ENCODE measurements around the gene MCOLN3.
"Not testable (repeated sequence)": the region's sequence is repeated elsewhere in the genome, so short reads cannot be mapped to it uniquely, and the experiment has no call there.

The MCOLN3 gene

DNA sequence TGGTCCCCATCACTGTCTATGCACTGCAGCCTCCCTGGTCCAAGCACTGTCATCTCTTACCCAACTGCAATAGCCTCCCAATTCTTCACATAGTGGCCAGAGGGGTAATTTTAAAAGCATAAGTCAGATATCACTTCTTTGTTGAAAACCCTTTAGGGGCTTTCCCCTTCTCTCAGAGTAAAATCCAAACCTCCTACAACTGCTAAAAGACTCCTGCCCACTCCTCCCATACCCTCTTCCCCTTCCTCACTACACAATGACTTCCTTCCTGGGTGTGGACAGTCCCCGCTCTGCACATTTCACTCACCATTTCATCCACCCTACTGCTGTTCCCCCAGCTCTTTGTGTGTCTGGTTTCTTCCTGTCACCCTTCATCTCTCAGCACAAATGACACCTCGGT lies 59.7 kb downstream of the MCOLN3 start:
- Histone ChIP-seq H3K27ac (ENCODE audit: low read depth, low read length) (no peak overlapping the region), H3K27me3 (ENCODE audit: control insufficient read depth, insufficient read depth, low read length) (peaks cover 5% of the 10 kb centered on the region; the same call in 1 of the 2 replicates), H3K9me3 (ENCODE audit: control insufficient read depth, insufficient read depth, low read depth, low read length) (no peaks in the 10 kb centered on the region), H3K9ac (ENCODE audit: low read length) (no peak overlapping the region), H3K4me1 (ENCODE audit: control insufficient read depth, insufficient read depth, low read length) (no peaks in the 10 kb centered on the region), H3K36me3 (ENCODE audit: control insufficient read depth, insufficient read depth, low read length) (no peaks in the 10 kb centered on the region), H3K4me3 (ENCODE audit: low read depth, low read length) (no peak overlapping the region)

DNA sequence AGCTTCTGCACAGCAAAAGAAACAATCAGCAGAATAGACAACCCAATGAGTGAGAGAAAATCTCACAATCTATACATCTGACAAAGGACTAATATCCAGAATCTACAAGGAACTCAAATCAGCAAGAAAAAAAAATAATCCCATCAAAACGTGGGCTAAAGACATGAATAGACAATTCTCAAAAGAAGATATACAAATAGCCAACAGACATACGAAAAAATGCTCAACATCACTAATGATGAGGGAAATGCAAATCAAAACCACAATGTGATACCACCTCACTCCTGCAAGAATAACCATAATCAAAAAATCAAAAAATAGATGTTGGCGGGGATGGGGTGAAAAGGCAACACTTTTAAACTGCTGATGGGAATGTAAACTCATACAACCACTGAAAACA lies 61.7 kb downstream of the MCOLN3 start:
- H3K4me3 ChIP-seq (ENCODE audit: low read depth, low read length); H3K9ac ChIP-seq (ENCODE audit: low read length); H3K27ac ChIP-seq (ENCODE audit: low read depth, low read length); H3K36me3 ChIP-seq (ENCODE audit: control insufficient read depth, insufficient read depth, low read length); H3K9me3 ChIP-seq (ENCODE audit: control insufficient read depth, insufficient read depth, low read depth, low read length); H3K4me1 ChIP-seq (ENCODE audit: control insufficient read depth, insufficient read depth, low read length); H3K27me3 ChIP-seq (ENCODE audit: control insufficient read depth, insufficient read depth, low read length): not testable (repeated sequence)

DNA sequence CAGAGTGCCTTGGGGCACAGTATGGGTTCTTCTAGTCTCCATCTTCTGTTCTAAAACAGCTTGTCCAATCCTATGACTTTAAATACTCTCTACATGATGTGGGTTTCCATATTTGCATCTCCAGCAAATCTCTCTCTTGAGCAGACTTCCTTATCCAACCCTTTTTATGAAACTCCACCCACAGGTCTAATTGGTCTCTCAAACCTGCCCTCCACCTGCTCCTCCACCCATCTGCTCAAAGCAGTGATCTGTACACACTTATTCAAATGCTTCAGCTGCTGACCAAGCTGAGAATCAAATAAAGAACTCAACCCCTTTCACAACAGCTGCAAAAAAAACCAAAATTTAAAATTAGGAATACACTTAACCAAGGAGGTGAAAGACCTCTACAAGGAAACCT lies 62.9 kb downstream of the MCOLN3 start:
- no peaks in the 10 kb centered on the region for H3K4me1 ChIP-seq (ENCODE audit: control insufficient read depth, insufficient read depth, low read length)
- H3K9ac ChIP-seq (ENCODE audit: low read length), result no peak overlapping the region
- no peak overlapping the region for H3K27ac ChIP-seq (ENCODE audit: low read depth, low read length)
- no peaks in the 10 kb centered on the region for H3K9me3 ChIP-seq (ENCODE audit: control insufficient read depth, insufficient read depth, low read depth, low read length)
- H3K4me3 ChIP-seq (ENCODE audit: low read depth, low read length), result no peak overlapping the region
- no peaks in the 10 kb centered on the region for H3K27me3 ChIP-seq (ENCODE audit: control insufficient read depth, insufficient read depth, low read length)
- no peaks in the 10 kb centered on the region for H3K36me3 ChIP-seq (ENCODE audit: control insufficient read depth, insufficient read depth, low read length)

DNA sequence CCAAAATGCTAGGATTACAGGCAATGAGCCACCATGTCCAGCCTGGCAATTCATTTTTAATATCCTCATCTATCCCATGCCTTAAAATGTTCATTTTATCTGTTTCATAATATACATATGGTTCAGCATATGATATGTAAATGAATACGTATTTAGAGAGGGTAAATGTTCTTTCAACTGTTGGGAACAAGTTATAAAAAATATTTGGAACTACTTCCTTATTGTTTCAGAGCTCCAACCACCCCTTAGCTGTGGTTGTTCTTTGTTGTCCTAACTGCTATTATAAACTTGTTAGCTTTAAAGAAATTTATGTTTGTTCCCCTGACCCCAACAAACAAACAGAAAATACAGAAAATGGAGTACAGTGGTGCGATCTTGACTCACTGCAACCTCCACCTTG lies 65.9 kb downstream of the MCOLN3 start:
- Histone ChIP-seq H3K27ac (ENCODE audit: low read depth, low read length) (no peak overlapping the region), H3K4me1 (ENCODE audit: control insufficient read depth, insufficient read depth, low read length) (no peaks in the 10 kb centered on the region), H3K9me3 (ENCODE audit: control insufficient read depth, insufficient read depth, low read depth, low read length) (no peaks in the 10 kb centered on the region), H3K4me3 (ENCODE audit: low read depth, low read length) (no peak overlapping the region), H3K9ac (ENCODE audit: low read length) (no peak overlapping the region), H3K27me3 (ENCODE audit: control insufficient read depth, insufficient read depth, low read length) (no peaks in the 10 kb centered on the region), H3K36me3 (ENCODE audit: control insufficient read depth, insufficient read depth, low read length) (no peaks in the 10 kb centered on the region)

DNA sequence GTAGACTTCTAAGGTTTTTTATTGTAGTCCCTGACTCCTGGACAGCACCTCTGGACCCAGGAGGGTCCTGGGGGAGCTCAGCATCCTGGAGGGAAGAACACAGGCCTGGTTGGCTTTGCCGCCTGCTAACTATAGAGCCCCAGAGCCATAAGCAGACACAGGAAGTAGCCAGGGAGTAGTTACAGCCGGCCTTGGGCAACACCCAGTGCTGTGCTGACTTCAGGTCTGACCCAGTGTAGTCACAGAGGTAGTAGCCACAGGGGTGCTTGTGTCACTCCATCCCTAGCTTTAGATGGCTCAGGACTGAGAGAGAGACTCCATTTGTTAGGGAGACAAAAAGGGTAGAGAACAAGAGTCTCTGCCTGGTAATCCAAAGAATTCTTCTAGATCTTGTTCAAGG lies 73.3 kb downstream of the MCOLN3 start:
- no peak overlapping the region for H3K27ac ChIP-seq (ENCODE audit: low read depth, low read length)
- peaks cover 8% of the 10 kb centered on the region for H3K4me1 ChIP-seq (ENCODE audit: control insufficient read depth, insufficient read depth, low read length)
- H3K9me3 ChIP-seq (ENCODE audit: control insufficient read depth, insufficient read depth, low read depth, low read length), result no peaks in the 10 kb centered on the region
- no peak overlapping the region for H3K9ac ChIP-seq (ENCODE audit: low read length)
- no peaks in the 10 kb centered on the region for H3K36me3 ChIP-seq (ENCODE audit: control insufficient read depth, insufficient read depth, low read length)
- no peak overlapping the region for H3K4me3 ChIP-seq (ENCODE audit: low read depth, low read length)
- no peaks in the 10 kb centered on the region for H3K27me3 ChIP-seq (ENCODE audit: control insufficient read depth, insufficient read depth, low read length)

DNA sequence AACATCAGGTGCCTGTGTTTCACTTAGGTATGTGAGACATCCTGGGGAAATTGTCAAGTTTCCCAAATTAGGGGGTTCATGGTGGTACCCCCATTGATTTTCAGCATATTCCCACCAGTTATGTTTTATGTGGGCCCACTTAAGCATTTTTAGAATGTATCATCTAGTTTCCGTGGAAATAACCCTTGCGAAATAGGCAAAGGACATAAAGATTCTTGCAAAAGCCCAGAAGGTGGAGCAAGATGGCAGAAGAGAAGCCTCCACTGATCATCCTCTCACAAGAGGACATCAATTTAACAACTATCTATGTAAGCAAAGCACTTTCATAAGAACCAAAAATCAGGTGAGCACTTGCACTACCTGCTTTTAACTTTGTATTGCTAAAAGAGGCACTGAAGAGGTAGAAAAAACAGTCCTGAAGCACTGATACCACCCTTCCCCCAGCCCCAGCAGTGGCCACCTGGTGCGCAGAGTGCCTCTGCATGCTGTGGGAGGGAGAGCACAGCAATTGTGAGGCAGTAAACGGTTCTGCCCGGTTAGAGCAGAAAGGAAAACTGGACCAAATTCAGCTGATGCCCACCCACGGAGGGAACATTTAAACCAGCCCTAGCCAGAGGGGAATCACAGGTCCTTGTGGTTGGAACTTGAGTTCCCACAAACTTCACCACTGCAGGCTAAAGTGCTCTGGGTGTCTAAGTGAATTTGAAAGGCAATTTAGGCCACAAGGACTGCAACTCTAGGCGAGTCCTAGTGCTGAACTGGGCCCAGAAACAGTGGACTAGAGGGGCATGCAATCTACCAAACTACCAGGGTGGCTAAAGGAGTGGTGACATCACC lies 74.6 kb downstream of the MCOLN3 start:
- H3K27me3 ChIP-seq (ENCODE audit: control insufficient read depth, insufficient read depth, low read length), result no peaks in the 10 kb centered on the region
- peaks cover 8% of the 10 kb centered on the region for H3K4me1 ChIP-seq (ENCODE audit: control insufficient read depth, insufficient read depth, low read length)
- H3K27ac ChIP-seq (ENCODE audit: low read depth, low read length), result no peak overlapping the region
- H3K4me3 ChIP-seq (ENCODE audit: low read depth, low read length), result no peak overlapping the region
- H3K36me3 ChIP-seq (ENCODE audit: control insufficient read depth, insufficient read depth, low read length), result no peaks in the 10 kb centered on the region
- no peaks in the 10 kb centered on the region for H3K9me3 ChIP-seq (ENCODE audit: control insufficient read depth, insufficient read depth, low read depth, low read length)
- no peak overlapping the region for H3K9ac ChIP-seq (ENCODE audit: low read length)

DNA sequence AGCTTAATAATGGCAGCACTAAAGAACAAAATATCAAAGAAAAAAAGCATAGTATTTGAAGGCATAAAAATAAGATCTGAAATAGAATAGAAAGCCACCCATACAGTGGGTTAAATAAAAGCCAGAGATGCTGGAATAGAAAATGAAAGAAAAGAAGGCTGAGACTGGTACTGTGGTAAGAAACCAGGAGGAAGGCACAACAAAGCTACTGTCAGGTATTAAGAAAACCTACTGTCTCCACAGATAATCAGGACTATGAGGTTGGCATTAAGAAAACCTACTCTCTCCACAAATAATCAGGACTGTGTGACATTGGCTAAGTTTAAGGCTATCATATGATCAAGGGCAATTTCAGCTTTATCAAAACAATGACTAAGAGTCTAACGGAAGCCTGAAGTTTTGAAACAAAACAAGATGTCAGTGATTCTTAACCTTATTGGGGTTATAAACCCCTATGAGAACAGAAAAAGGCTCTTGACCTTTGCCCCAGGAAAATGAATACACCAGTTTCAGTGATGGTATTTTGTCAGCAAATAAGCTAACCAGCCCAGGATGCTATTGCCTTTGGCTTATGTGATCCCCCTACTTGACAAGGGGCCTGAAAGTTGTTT lies 75.8 kb downstream of the MCOLN3 start:
- H3K36me3 ChIP-seq (ENCODE audit: control insufficient read depth, insufficient read depth, low read length), result no peaks in the 10 kb centered on the region
- H3K27me3 ChIP-seq (ENCODE audit: control insufficient read depth, insufficient read depth, low read length), result no peaks in the 10 kb centered on the region
- H3K4me3 ChIP-seq (ENCODE audit: low read depth, low read length), result no peak overlapping the region
- H3K9me3 ChIP-seq (ENCODE audit: control insufficient read depth, insufficient read depth, low read depth, low read length), result no peaks in the 10 kb centered on the region
- no peak overlapping the region for H3K9ac ChIP-seq (ENCODE audit: low read length)
- H3K4me1 ChIP-seq (ENCODE audit: control insufficient read depth, insufficient read depth, low read length), result peaks cover 8% of the 10 kb centered on the region
- no peak overlapping the region for H3K27ac ChIP-seq (ENCODE audit: low read depth, low read length)

DNA sequence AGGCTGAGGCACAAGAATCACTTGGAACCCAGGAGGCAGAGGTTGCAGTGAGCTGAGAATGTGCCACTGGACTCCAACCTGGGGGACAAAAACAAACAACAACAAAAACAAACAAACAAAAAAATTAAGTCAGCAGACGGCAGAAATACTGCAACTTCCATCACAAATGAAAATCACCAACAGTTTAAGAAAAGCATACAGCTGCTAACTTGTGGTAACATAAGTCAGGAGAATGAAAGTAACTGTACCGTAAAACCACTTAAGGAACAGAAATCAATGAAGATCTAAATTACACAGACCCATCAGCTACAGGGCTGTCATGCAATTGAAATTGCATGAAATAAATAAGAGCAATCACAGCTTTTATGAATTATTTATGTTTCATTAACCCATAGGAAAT lies 76.3 kb downstream of the MCOLN3 start:
- H3K9ac ChIP-seq (ENCODE audit: low read length), result no peak overlapping the region

DNA sequence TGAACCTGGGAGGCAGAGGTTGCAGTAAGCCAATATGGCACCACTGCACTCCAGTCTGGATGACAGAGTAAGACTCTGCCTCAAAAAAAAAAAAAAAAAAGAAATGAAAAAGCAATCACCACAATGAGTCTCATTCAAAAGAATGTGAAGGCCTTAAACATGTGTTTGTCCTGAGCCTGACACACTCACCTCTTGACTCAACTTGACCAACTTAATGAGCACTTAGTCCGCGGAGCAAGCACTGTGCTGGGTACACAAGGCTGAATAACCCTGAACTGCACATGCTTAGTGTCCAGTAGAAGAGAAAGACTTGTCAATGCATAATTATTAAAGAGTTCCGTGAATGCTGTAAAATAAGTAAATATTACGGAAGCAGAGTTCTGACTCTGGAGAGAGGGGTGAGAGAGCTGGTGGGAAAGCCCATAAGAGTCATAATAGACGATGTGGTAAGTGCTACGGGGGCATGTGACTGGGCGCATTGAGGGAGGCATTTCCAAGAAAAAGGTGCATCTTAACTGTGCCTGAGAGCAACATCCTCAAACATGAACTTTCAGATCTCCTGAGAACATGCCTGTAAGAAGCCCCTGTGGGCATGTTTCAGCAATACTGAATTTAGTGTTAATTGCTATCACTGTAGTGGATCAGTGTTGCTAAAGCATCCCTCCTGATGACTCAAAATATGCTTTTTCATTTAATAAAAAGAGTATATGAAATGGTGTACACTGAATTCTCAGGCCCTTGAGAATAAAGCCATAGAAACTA lies 78.6 kb downstream of the MCOLN3 start:
- H3K27me3 ChIP-seq (ENCODE audit: control insufficient read depth, insufficient read depth, low read length), result no peaks in the 10 kb centered on the region
- 0 out of 2 replicates have a peak, but pooled peaks cover 2% of the 10 kb centered on the region for H3K9me3 ChIP-seq (ENCODE audit: control insufficient read depth, insufficient read depth, low read depth, low read length)
- H3K4me1 ChIP-seq (ENCODE audit: control insufficient read depth, insufficient read depth, low read length), result peaks cover 8% of the 10 kb centered on the region
- no peak overlapping the region for H3K27ac ChIP-seq (ENCODE audit: low read depth, low read length)
- no peaks in the 10 kb centered on the region for H3K36me3 ChIP-seq (ENCODE audit: control insufficient read depth, insufficient read depth, low read length)
- H3K9ac ChIP-seq (ENCODE audit: low read length), result no peak overlapping the region
- H3K4me3 ChIP-seq (ENCODE audit: low read depth, low read length), result no peak overlapping the region

More for the DNA sequence above, 76.3 kb downstream of the MCOLN3 start:
- Histone ChIP-seq H3K27me3 (ENCODE audit: control insufficient read depth, insufficient read depth, low read length) (no peaks in the 10 kb centered on the region), H3K4me3 (ENCODE audit: low read depth, low read length) (no peak overlapping the region), H3K4me1 (ENCODE audit: control insufficient read depth, insufficient read depth, low read length) (peaks cover 8% of the 10 kb centered on the region), H3K9me3 (ENCODE audit: control insufficient read depth, insufficient read depth, low read depth, low read length) (no peaks in the 10 kb centered on the region), H3K27ac (ENCODE audit: low read depth, low read length) (no peak overlapping the region), H3K36me3 (ENCODE audit: control insufficient read depth, insufficient read depth, low read length) (no peaks in the 10 kb centered on the region)

DNA sequence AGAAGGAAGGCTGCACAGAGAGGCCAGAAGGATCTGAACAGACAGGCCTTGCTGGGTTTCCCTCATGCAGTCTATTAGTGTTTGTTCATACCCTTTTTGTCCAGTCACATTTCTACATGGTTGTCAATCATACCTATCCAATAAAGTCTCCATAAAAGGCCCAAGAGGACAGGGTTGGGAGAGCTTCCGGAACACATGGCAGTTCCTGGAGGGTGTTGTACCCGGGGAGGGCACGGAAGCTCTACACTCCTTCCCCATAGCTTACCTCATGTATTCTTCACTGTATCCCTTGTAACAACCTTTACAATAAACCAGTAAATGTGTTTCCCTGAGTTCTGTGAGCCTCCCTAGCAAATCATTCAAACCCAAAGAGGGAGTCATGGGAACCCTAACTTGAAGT lies 79.4 kb downstream of the MCOLN3 start:
- no peak overlapping the region for H3K4me3 ChIP-seq (ENCODE audit: low read depth, low read length)
- H3K27ac ChIP-seq (ENCODE audit: low read depth, low read length), result no peak overlapping the region
- no peaks in the 10 kb centered on the region for H3K36me3 ChIP-seq (ENCODE audit: control insufficient read depth, insufficient read depth, low read length)
- 0 out of 2 replicates have a peak, but pooled peaks cover 3% of the 10 kb centered on the region for H3K9me3 ChIP-seq (ENCODE audit: control insufficient read depth, insufficient read depth, low read depth, low read length)
- H3K9ac ChIP-seq (ENCODE audit: low read length), result no peak overlapping the region
- no peaks in the 10 kb centered on the region for H3K27me3 ChIP-seq (ENCODE audit: control insufficient read depth, insufficient read depth, low read length)
- H3K4me1 ChIP-seq (ENCODE audit: control insufficient read depth, insufficient read depth, low read length), result peaks cover 5% of the 10 kb centered on the region

DNA sequence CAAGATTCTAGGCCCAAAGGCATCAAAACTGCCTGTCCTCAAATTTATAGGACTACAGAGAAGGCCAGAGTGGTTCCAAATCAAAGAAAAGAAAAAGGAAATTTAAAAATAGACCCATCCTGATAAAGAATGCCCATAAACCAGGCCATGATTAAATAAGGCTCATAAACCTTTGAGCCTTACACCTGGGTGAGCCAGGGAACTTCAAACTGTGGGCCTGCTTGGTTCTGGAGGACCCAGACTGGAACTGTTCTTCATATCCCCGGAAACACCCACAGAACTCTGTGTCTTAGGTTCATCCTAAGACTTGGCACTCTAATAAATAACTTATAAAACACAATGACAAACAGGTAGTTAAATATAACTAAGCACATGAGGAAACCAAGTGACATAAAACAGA lies 80.2 kb downstream of the MCOLN3 start:
- no peaks in the 10 kb centered on the region for H3K36me3 ChIP-seq (ENCODE audit: control insufficient read depth, insufficient read depth, low read length)
- H3K9ac ChIP-seq (ENCODE audit: low read length), result no peak overlapping the region
- H3K9me3 ChIP-seq (ENCODE audit: control insufficient read depth, insufficient read depth, low read depth, low read length), result 0 out of 2 replicates have a peak, but pooled peaks cover 3% of the 10 kb centered on the region
- no peaks in the 10 kb centered on the region for H3K4me1 ChIP-seq (ENCODE audit: control insufficient read depth, insufficient read depth, low read length)
- H3K27me3 ChIP-seq (ENCODE audit: control insufficient read depth, insufficient read depth, low read length), result no peaks in the 10 kb centered on the region
- no peak overlapping the region for H3K4me3 ChIP-seq (ENCODE audit: low read depth, low read length)
- H3K27ac ChIP-seq (ENCODE audit: low read depth, low read length), result no peak overlapping the region
